Stomach (tissue), 9 donors: ENCODE measurements around the gene DIAPH3. TPM values are rescaled to one million over a fixed set of nuclear protein-coding genes. Genes with fewer than 3 reads are reported as not detected.

ENCODE experiments used
- DNase-seq, 2 donors: peaks; one replicate each; pipeline versions ENCODE4 v3.0.0 to v3.0.0-alpha.2; 2013 to 2019
- H3K27ac ChIP-seq, 5 donors: fragments of 200-600 bp in 4 of 5; sonication (generic) in 4 of 5; one replicate each; pipeline ENCODE4 v1.5.1; 2013 to 2019; ENCODE audit warnings: mild to moderate bottlenecking in 1 of 5, moderate library complexity in 1 of 5
- H3K27me3 ChIP-seq, 3 donors: fragments of 200-600 bp; sonication (generic); one replicate each; pipeline ENCODE4 v1.5.1; 2017 to 2019; ENCODE audit warnings: mixed run types in 1 of 3
- H3K36me3 ChIP-seq, 4 donors: fragments of 200-600 bp; sonication (generic); 1 replicate in 3 of 4; 2 replicates in 1 of 4; pipeline ENCODE4 v1.5.1; 2016 to 2019
- H3K4me1 ChIP-seq, 4 donors: fragments of 200-600 bp; sonication (generic); one replicate each; pipeline ENCODE4 v1.5.1; 2016 to 2019
- H3K4me3 ChIP-seq, 4 donors: fragments of 200-600 bp; sonication (generic) in 3 of 4; one replicate each; pipeline ENCODE4 v1.5.1; 2016 to 2019; ENCODE audit warnings: mild to moderate bottlenecking in 1 of 4
- H3K9me3 ChIP-seq, 4 donors: fragments of 200-600 bp; sonication (generic); one replicate each; pipeline ENCODE4 v1.5.1; 2016 to 2019
- EP300 ChIP-seq: sonication (generic); formaldehyde crosslinking; IDR thresholded peaks from one replicate; pipeline ENCODE4 v1.6.1; 2017; ENCODE audit warnings: antibody characterized with exemption
- POLR2A ChIP-seq, 4 donors: fragments of 450-650 bp; IDR thresholded peaks; one replicate each; pipeline ENCODE4 v1.6.1; 2016; ENCODE audit warnings: antibody characterized with exemption in 4 of 4, control low read depth in 2 of 4, mild to moderate bottlenecking in 1 of 4, moderate library complexity in 1 of 4
- POLR2AphosphoS5 ChIP-seq, 3 donors: sonication (generic); formaldehyde crosslinking; IDR thresholded peaks; one replicate each; pipeline ENCODE4 v1.6.1; 2016; ENCODE audit warnings: antibody characterized with exemption in 3 of 3
- WGBS, 5 donors: extraction: QIAGEN DNeasy Blood & Tissue Kit in 3 of 5; methylation state at CpG; one replicate each; pipeline versions ENCODE4 v1.1.5 to v1.1.7; 2013 to 2018; 5-methylcytosine and 5-hydroxymethylcytosine counted together
- intact Hi-C: fragments of 100-400 bp; cut with DNase I; formaldehyde crosslinking; loops from one replicate; pipeline ENCODE4 v1.15.1; 2023; ENCODE audit warnings: low total_unique reads
- polyA plus RNA-seq, 3 donors: library from polyadenylated mRNA; stranded (reverse); fragments of 200-250 nt; gene quantifications; one replicate each; pipeline ENCODE4 v1.2.3, GENCODE V29; 2013
- total RNA-seq, 5 donors: library from RNA; depleted of rRNA; stranded (reverse); fragments of >200 nt; gene quantifications; one replicate each; pipeline versions ENCODE4 v1.1.0 to v1.2.3, GENCODE V29; 2014 to 2016
- TF ChIP-seq, protein P1 (sequence below), 7 experiments: fragments of 450-650 bp in 4 of 7; fragments of 200-600 bp in 3 of 7; sonication (generic) in 3 of 7; IDR thresholded peaks; one replicate each; pipeline ENCODE4 v1.5.1; 2016 to 2019; ENCODE audit warnings: antibody characterized with exemption in 7 of 7, control low read depth in 2 of 7, mild to moderate bottlenecking in 1 of 7
- donor health status: healthy with polysubstance abuse.
- donor health status: Bipolar disorder and iron deficiency.
- donor health status: healthy.

The DIAPH3 gene
- total and polyA plus RNA-seq, 8 donors, result 2.5 to 12.1 (median 4.6) TPM

DNA sequence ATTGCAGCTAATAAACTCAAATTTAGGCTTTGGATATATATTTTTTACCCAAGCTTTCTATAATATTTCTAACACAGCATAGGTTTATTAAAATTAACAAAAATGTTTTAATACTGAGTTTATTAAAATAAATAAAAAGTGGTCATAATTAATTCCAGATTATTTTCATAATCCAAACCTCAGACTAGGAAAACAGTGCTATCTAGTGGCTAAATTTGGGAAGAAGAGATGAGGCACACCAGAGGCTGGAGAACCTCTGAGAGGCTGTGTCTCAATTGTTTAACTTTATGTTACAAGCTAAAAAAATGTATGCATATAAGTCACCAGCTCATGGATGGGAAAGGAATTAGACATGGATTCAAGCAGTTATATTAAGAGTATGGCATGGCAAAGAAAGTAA lies 392.5 kb downstream of the DIAPH3 start:
- DNase-seq, result peak in 1 of 2 donors; percentile 42
- H3K36me3 ChIP-seq, result no peaks in the 10 kb centered on the region
- H3K9me3 ChIP-seq, result no peaks in the 10 kb centered on the region
- H3K4me3 ChIP-seq, result no peak overlapping the region
- intact Hi-C loops, result no loop called here
- H3K27me3 ChIP-seq, result no peaks in the 10 kb centered on the region
- no peak overlapping the region for H3K27ac ChIP-seq
- no peak for TF ChIP-seq POLR2A (IDR thresholded peaks at IDR 0.05)
- TF ChIP-seq, protein P1, sequence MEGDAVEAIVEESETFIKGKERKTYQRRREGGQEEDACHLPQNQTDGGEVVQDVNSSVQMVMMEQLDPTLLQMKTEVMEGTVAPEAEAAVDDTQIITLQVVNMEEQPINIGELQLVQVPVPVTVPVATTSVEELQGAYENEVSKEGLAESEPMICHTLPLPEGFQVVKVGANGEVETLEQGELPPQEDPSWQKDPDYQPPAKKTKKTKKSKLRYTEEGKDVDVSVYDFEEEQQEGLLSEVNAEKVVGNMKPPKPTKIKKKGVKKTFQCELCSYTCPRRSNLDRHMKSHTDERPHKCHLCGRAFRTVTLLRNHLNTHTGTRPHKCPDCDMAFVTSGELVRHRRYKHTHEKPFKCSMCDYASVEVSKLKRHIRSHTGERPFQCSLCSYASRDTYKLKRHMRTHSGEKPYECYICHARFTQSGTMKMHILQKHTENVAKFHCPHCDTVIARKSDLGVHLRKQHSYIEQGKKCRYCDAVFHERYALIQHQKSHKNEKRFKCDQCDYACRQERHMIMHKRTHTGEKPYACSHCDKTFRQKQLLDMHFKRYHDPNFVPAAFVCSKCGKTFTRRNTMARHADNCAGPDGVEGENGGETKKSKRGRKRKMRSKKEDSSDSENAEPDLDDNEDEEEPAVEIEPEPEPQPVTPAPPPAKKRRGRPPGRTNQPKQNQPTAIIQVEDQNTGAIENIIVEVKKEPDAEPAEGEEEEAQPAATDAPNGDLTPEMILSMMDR (IDR thresholded peaks at IDR 0.05), result peak in 3 of 7 experiments; percentile 40 to 49 (median 42)
- no peak for TF ChIP-seq POLR2AphosphoS5 (IDR thresholded peaks at IDR 0.05)
- TF ChIP-seq EP300, result no peak
- H3K4me1 ChIP-seq, result peaks cover 0 to 11% (median 2%) of the 10 kb centered on the region in 4 donors

DNA sequence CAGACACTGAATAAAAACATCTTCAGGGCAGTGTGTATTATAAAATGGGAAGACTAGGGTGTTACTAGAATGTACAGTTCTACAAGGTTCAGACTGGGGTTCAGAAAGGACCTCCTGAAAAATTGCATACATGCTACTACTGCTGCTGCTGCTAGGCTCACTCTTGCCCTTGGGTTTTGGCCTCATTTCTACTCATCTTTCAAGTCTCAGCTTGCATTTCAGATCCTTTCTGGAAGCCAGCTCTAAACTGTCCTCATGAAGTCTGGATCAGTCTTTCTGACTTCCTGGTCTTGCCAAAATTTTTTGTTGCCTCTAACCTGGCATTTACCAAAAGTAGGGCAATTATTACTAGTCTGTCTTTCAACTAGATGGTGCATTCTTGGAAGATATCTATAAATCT lies 393.3 kb downstream of the DIAPH3 start:
- Histone ChIP-seq H3K27me3 (no peaks in the 10 kb centered on the region), H3K4me1 (peaks cover 0 to 11% (median 2%) of the 10 kb centered on the region in 4 donors), H3K9me3 (no peaks in the 10 kb centered on the region), H3K36me3 (no peaks in the 10 kb centered on the region), H3K4me3 (no peak overlapping the region), H3K27ac (no peak overlapping the region)
- DNase-seq, result no peak
- intact Hi-C loops, result no loop called here
- TF ChIP-seq EP300 (no peak), POLR2AphosphoS5 (IDR thresholded peaks at IDR 0.05) (no peak), POLR2A (IDR thresholded peaks at IDR 0.05) (no peak)
- TF ChIP-seq, protein P1 (IDR thresholded peaks at IDR 0.05), result no peak

DNA sequence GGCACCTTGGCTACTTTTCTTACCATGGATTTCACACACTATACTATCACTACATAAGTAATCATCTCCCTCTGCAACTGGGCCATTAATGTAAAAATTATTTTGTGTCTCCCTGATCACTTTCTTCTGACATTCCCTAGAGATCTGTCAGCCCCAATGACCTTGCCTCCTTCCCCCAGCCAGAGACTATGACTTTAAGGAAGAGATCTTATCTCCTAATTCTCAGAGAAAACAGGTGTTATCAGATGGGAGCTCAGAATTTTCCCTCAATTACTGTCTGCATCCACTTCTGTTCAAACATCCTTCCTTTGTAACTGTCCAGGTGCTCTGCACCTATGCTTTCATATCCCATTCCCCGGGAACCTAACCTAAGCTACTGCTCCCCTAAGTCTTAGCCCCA lies 397.5 kb downstream of the DIAPH3 start:
- no peaks in the 10 kb centered on the region for H3K9me3 ChIP-seq
- H3K36me3 ChIP-seq, result no peaks in the 10 kb centered on the region
- H3K27me3 ChIP-seq, result no peaks in the 10 kb centered on the region
- peaks cover 0 to 11% (median 2%) of the 10 kb centered on the region in 4 donors for H3K4me1 ChIP-seq
- intact Hi-C loops, result loop anchor here (10.0 kb wide), 1 partner anchor 81 kb away; no protein-coding TSS in a partner anchor
- no peak overlapping the region for H3K4me3 ChIP-seq
- DNase-seq, result no peak
- TF ChIP-seq, protein P1 (IDR thresholded peaks at IDR 0.05), result no peak
- TF ChIP-seq EP300, result no peak
- TF ChIP-seq POLR2A (IDR thresholded peaks at IDR 0.05), result no peak
- 92 to 97% (median 93%) methylated on average over 1 of the region's 1 CpG for WGBS, 5 donors
- no peak overlapping the region for H3K27ac ChIP-seq

DNA sequence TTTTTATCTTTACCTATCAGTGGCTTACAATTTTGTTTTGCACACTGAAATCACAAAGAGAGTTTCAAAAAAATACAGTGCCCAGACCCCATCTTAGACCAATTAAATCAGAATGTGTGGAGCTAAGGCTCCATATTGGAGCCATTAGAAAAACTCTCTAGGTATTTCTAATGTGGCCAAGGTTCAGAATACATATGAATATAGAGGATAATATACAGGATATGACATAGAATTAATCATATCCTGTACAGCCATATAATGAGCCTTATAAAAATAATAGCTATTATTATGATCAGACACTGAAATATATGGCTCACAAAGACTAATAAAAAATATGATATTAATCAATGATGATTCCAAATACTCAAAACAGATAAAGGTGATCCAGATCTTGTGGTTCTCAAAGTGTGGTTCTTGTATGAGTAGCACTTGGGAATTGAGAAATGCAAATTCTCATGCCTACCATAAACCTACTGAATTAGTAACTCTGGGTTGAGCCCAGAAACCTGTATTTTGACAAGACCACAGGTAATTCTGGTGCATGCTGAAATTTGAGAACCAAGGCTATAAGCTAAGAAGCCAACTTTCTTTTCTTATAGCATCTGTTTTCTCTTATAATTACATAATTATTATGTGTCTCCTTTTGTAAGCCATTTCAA lies 408.0 kb downstream of the DIAPH3 start:
- no peaks in the 10 kb centered on the region for H3K27me3 ChIP-seq
- no peaks in the 10 kb centered on the region for H3K36me3 ChIP-seq
- H3K9me3 ChIP-seq, result no peaks in the 10 kb centered on the region
- H3K4me1 ChIP-seq, result peaks cover 0 to 5% (median 0%) of the 10 kb centered on the region in 4 donors
- no peak overlapping the region for H3K27ac ChIP-seq
- no peak for DNase-seq
- no peak overlapping the region for H3K4me3 ChIP-seq
- intact Hi-C loops, result no loop called here
- TF ChIP-seq POLR2A (IDR thresholded peaks at IDR 0.05), result no peak
- no peak for TF ChIP-seq EP300
- no peak for TF ChIP-seq POLR2AphosphoS5 (IDR thresholded peaks at IDR 0.05)

DNA sequence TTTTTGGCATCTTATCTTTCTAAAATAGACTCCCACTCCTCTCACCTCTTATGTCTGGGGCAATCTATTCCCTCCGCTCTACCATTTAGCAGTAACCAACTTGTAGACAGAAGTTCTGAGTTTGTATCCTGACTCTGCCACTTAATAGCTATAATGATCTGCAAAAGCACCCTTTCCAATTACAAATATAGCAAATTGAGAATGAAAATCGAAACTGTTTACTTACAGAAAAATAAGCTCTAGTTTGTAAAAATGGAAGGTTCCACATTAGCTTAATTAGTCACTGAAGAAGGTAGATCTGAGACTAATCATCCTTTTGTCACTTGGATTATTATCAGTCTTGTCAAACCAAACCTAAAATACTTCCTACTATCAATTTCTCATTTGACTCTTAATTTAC lies 409.3 kb downstream of the DIAPH3 start:
- 86 to 94% (median 93%) methylated on average over 2 of the region's 2 CpGs for WGBS, 5 donors
- H3K4me3 ChIP-seq, result no peak overlapping the region
- no peaks in the 10 kb centered on the region for H3K36me3 ChIP-seq
- peaks cover 0 to 7% (median 0%) of the 10 kb centered on the region in 4 donors for H3K4me1 ChIP-seq
- no peaks in the 10 kb centered on the region for H3K27me3 ChIP-seq
- intact Hi-C loops, result no loop called here
- H3K27ac ChIP-seq, result no peak overlapping the region
- H3K9me3 ChIP-seq, result no peaks in the 10 kb centered on the region
- no peak for TF ChIP-seq EP300
- no peak for TF ChIP-seq POLR2A (IDR thresholded peaks at IDR 0.05)
- TF ChIP-seq, protein P1 (IDR thresholded peaks at IDR 0.05), result no peak
- TF ChIP-seq POLR2AphosphoS5 (IDR thresholded peaks at IDR 0.05), result no peak
- DNase-seq, result no peak
